CD4-positive, alpha-beta T cell (primary cell): Measurements from ENCODE around the gene FCMR. TPM values are rescaled to one million over a fixed set of nuclear protein-coding genes. Genes with fewer than 3 reads are reported as not detected.

ENCODE experiments used
- ATAC-seq: fragments of 200-7000 bp; cut with Tn5 transposase; one replicate; pipeline ENCODE4 v1.10.0; 2022; ENCODE audit warnings: mild to moderate bottlenecking; ENCODE audit not compliant: poor library complexity
- CTCF ChIA-PET: fragments of 350-600 bp; sonication (Branson Sonifier 250); formaldehyde crosslinking; loops from one replicate; lab custom pipeline; 2021; ENCODE audit warnings: antibody characterized with exemption, inconsistent platforms; lab: Charles Lee
- POLR2A ChIA-PET: fragments of 350-600 bp; sonication (Branson Sonifier 250); formaldehyde crosslinking; loops from one replicate; lab custom pipeline; 2021; ENCODE audit warnings: antibody characterized with exemption, inconsistent platforms; lab: Charles Lee
- DNase-seq, 14 experiments: peaks; one replicate each; pipeline ENCODE4 v3.0.0-alpha.2; 2013 to 2020; ENCODE audit warnings: mixed read lengths in 2 of 14
- H3K27ac ChIP-seq, 2 donors: one replicate each; pipeline versions ENCODE4 v1.5.1 to v1.7.0; 2013; ENCODE audit warnings: low read length in 2 of 2, low read depth in 1 of 2, mild to moderate bottlenecking in 1 of 2
- H3K27me3 ChIP-seq, 2 experiments: 1 replicate in 1 of 2; 2 replicates in 1 of 2; pipeline versions ENCODE4 v1.6.1 to v1.7.0; 2013; ENCODE audit warnings: low read length in 2 of 2, control low read depth in 1 of 2, mild to moderate bottlenecking in 1 of 2, moderate library complexity in 1 of 2; ENCODE audit not compliant: insufficient read depth in 2 of 2, control insufficient read depth in 1 of 2
- H3K36me3 ChIP-seq: one replicate; pipeline ENCODE4 v1.6.1; 2013; ENCODE audit warnings: low read length, control low read depth; ENCODE audit not compliant: insufficient read depth
- H3K4me1 ChIP-seq: one replicate; pipeline ENCODE4 v1.6.1; 2013; ENCODE audit warnings: low read length, control low read depth; ENCODE audit not compliant: insufficient read depth
- H3K4me3 ChIP-seq: one replicate; pipeline ENCODE4 v1.5.1; 2013; ENCODE audit warnings: mild to moderate bottlenecking, low read length, moderate library complexity
- H3K9me3 ChIP-seq, 2 experiments: 1 replicate in 1 of 2; 2 replicates in 1 of 2; pipeline versions ENCODE4 v1.6.1 to v1.7.0; 2013; ENCODE audit warnings: low read length in 2 of 2, mild to moderate bottlenecking in 2 of 2, control low read depth in 1 of 2, moderate library complexity in 1 of 2; ENCODE audit not compliant: control insufficient read depth in 1 of 2, insufficient read depth in 1 of 2
- H3K27ac Mint-ChIP-seq: one replicate; pipeline ENCODE4 v1.8.0; 2020; ENCODE audit warnings: mixed read lengths
- H3K27me3 Mint-ChIP-seq: one replicate; pipeline ENCODE4 v1.8.0; 2021; ENCODE audit warnings: mixed read lengths
- H3K36me3 Mint-ChIP-seq: one replicate; pipeline ENCODE4 v1.8.0; 2021; ENCODE audit warnings: low read depth, mixed read lengths
- H3K4me1 Mint-ChIP-seq: one replicate; pipeline ENCODE4 v1.8.0; 2021; ENCODE audit warnings: low read depth, mixed read lengths
- H3K4me3 Mint-ChIP-seq: one replicate; pipeline ENCODE4 v1.8.0; 2020; ENCODE audit warnings: mild to moderate bottlenecking, mixed read lengths
- H3K9me3 Mint-ChIP-seq: one replicate; pipeline ENCODE4 v1.8.0; 2020; ENCODE audit warnings: mixed read lengths
- CTCF ChIP-seq: fragments of 200-600 bp; IDR thresholded peaks from one replicate; pipeline ENCODE4 v1.8.0; 2022; ENCODE audit warnings: antibody characterized with exemption, mild to moderate bottlenecking
- intact Hi-C, 2 experiments: fragments of 100-400 bp; cut with DNase I in 1 of 2; cut with micrococcal nuclease in 1 of 2; formaldehyde crosslinking; loops; one replicate each; pipeline versions ENCODE4 v1.15.1 to v1.9.0; 2023 to 2025; cut with DNase I, micrococcal nuclease
- total RNA-seq, 174 experiments: library from RNA in 2 of 174; stranded (reverse) in 2 of 174; gene quantifications; one replicate each; pipeline ENCODE4 v1.2.3 and lab custom pipeline; 2021 to 2026

The FCMR gene
- total RNA-seq, 2 experiments from 2014 or later = 171 to 186 TPM

- Mint-ChIP-seq H3K27me3 (peaks cover 9% of the 10 kb centered on the region), H3K27ac (no peak overlapping the region), H3K4me1 (no peaks in the 10 kb centered on the region), H3K9me3 (no peaks in the 10 kb centered on the region), H3K36me3 (no peaks in the 10 kb centered on the region), H3K4me3 (no peak overlapping the region)
- Histone ChIP-seq H3K36me3 (no peaks in the 10 kb centered on the region), H3K27ac (no peak overlapping the region), H3K4me3 (no peak overlapping the region), H3K9me3 (no peaks in the 10 kb centered on the region), H3K27me3 (peaks cover 0 to 3% of the 10 kb centered on the region in 2 experiments), H3K4me1 (no peaks in the 10 kb centered on the region)
- CTCF ChIA-PET = interaction anchor here (2.1 kb wide), 1 partner anchor 11 kb away, joined by 8 read pairs; no protein-coding TSS in a partner anchor
- POLR2A ChIA-PET = no interaction called here
- no peak for ATAC-seq
- TF ChIP-seq CTCF = no peak
- peak in 2 of 14 experiments; percentile 37 to 47 for DNase-seq
- intact Hi-C loops = no loop called here
Measured at GRCh38 chr1:206944703-206945102, 23.0 kb upstream of the FCMR start.

DNA sequence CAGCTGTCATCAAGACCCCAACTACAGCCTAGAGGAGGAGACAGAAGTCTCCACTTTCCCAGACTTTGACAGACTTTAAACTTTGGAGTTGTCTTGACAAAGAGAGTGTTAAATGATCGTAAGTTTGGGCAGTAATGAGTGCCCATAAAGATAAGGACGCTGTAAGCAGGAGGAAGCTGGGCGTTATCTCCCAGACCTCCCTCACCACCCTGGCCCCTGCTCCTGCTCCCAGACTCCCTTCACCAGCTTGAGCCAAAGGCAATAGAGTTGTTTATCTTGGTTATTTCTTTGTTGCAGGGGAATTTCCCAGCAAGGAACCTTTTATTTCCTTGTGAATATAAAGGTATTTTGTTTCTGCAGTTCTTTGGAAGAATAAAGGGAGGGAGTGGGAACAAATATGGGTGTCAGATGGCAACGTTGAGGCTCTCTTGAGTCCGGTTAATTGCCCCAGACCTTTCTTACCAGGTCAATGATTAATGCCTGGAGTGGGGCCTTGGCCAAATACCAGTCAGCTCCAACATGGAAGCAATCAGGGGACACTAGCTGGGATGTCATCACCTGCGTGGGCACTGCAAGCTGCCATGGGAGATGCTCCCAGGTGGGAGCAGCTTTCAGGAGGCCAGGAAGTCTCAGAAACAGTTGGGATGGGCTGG lies 20.2 kb upstream of the FCMR start:
- Histone ChIP-seq H3K27ac (no peak overlapping the region), H3K9me3 (no peaks in the 10 kb centered on the region), H3K27me3 (peaks cover 0 to 3% of the 10 kb centered on the region in 2 experiments), H3K4me3 (no peak overlapping the region), H3K36me3 (no peaks in the 10 kb centered on the region), H3K4me1 (no peaks in the 10 kb centered on the region)
- Mint-ChIP-seq H3K27me3 (peaks cover 9% of the 10 kb centered on the region), H3K4me1 (no peaks in the 10 kb centered on the region), H3K36me3 (no peaks in the 10 kb centered on the region), H3K4me3 (no peak overlapping the region), H3K9me3 (no peaks in the 10 kb centered on the region), H3K27ac (no peak overlapping the region)
- no peak for ATAC-seq
- CTCF ChIA-PET = no interaction called here
- intact Hi-C loops = no loop called here
- POLR2A ChIA-PET = no interaction called here
- no peak for DNase-seq
- TF ChIP-seq CTCF = no peak

- ChIA-PET CTCF (no interaction called here), POLR2A (no interaction called here)
- no peak for TF ChIP-seq CTCF
- Mint-ChIP-seq H3K4me3 (no peak overlapping the region), H3K9me3 (no peaks in the 10 kb centered on the region), H3K36me3 (no peaks in the 10 kb centered on the region), H3K27ac (no peak overlapping the region), H3K4me1 (no peaks in the 10 kb centered on the region), H3K27me3 (peaks cover 4% of the 10 kb centered on the region)
- no peak for ATAC-seq
- peaks cover 0 to 3% of the 10 kb centered on the region in 2 experiments for H3K27me3 ChIP-seq
- DNase-seq = no peak
- H3K4me1 ChIP-seq = no peaks in the 10 kb centered on the region
- H3K4me3 ChIP-seq = no peak overlapping the region
- no peak overlapping the region for H3K27ac ChIP-seq
- intact Hi-C loops = no loop called here
- no peaks in the 10 kb centered on the region for H3K36me3 ChIP-seq
- no peaks in the 10 kb centered on the region for H3K9me3 ChIP-seq
Measured at GRCh38 chr1:206940588-206940936, 18.8 kb upstream of the FCMR start.
